Stimulated activated CD4-positive, alpha-beta T cell treated with anti-CD3 and anti-CD28 coated beads, Interleukin-15, amount 100 ng/mL, for 1 hour (primary cell): ENCODE measurements around the gene BCKDHB.
"Not testable (repeated sequence)": the region's sequence is repeated elsewhere in the genome, so short reads cannot be mapped to it uniquely, and the experiment has no call there.

Source experiments
- DNase-seq, 2 donors: peaks; one replicate each; pipeline ENCODE4 v3.0.0-alpha.2; 2020; ENCODE audit warnings: low read depth in 1 of 2, low spot score in 1 of 2

The BCKDHB gene

DNA sequence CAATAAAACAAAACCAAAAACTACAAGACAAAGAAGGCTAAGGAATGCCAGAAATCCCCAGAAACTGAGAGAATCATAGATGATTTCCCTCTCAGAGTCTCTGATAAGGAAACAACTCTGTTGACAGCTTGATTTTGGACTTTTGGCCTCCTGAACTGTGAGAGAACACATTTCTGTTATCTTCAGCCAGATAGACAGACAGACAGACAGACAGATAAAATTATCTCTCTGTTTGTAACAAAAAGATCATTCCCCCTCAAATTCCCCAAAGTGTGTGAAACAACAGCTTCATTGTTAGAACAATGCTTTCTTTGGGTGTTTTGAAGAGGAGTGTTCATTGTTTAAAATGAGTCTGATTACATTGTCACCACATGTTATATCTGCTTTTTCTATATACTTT is 148.2 kb downstream of the BCKDHB start:
- DNase-seq: no peak

DNA sequence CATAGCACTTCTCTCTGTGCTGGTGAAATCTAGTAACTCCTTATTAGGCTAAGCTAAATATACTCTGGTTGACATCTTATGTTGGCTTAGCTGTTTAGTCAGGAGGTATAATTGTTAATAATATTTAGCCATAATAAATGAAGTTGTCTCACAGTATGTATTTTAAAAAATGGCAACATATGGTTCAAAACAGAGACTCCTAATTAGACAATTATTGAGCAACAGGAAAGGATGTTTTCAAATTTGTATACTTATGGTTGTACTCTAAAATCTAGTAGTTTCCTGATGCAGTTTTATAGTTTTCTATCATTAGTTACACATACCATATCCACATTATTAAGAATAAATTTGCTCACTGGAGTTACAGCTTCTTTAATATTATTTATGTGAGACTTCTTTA is 150.2 kb downstream of the BCKDHB start:
- DNase-seq: no peak

DNA sequence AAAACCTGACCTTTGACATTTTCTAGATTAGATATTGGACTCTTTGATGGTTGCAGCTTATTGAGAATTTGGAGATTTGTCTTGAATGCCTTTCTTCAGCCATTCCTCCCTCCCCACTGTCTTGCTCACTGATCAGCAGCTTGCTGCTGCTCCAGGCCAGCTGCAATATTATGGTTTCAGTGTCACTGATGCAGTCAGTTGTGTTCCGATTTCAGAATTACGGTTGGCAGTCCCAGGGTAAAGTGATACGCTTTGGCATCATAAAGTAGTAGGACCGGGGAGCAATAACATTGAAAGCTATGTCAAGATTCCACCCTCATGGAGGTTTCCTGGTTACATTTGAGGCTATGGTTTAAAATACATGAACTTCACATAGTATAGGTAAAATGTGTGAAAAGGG is 152.6 kb downstream of the BCKDHB start:
- DNase-seq: no peak

DNA sequence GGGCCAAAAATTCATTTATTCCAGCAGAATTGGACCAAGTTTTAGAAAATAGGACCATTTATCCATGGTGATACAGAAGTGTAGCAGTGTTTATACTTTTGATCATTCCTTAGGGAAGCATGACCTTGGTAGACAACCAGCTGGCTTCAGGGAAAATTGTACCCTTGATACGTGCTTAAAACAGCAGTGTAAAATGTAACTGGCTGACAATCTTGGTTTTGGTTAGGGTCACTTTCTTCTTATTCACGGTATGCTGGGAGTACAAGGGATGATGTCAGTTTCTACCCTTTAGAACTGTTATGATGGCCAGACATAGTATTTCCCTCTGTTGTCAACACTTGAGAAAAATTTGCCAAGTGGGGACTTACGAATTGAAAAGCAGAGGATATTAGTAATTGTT is 157.1 kb downstream of the BCKDHB start:
- DNase-seq: no peak

DNA sequence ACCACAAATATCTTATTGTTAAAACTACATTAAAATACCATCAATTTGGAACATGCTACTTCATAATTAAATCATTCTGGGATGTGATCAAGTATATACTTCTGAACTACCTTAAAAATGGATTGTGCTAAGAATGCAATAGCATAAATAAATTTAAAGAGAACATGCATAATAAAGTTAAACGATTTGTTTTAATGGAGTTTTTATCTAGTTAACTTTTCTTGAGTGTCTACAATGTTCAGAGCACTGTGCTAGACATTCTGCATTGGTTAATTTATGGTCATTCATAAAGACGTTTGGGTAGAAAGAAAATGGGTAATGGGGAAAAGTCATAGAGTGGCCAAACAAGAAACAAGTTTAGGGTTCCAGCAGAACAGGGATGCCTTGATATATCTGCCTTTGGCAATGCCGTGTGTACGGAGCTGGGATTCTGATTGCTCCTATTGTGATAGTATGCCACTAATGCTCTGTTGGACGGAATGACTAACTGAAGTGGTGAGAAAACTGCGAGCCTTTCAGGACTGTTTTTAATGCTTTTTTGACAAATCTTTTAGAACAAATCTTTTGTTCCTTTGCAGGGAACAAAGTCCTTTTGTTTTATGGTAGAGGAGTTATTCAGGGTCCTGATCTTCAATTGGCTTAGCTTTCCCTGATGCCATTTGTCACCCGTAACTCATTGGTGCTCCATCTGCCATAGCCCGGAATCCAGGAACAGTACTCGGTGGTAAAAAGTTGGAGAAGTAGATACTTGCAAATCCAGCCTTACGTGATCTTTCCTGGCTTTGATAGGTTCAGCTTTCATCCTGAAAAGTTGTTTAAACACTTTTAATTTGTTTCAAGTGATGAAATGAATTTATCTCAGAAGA is 162.6 kb downstream of the BCKDHB start:
- DNase-seq: no peak

DNA sequence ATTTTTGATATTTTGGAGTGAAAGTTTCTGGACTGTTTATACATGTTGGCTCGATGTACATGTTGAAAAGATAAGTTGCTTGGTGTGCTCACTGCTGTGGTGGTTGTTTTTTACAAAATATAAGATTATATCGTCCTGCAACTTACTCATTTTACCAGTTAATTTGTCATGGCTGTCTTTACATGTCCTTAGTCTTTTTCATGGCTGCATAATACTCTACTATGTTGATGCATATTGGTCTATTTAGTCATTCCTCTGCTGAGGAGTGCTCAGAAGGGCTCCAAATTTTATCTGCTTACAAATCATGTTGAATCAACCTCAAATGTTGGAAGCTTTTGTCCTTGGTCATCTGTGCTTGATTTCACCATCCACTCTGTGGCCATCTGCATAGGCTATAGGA is 164.6 kb downstream of the BCKDHB start:
- no peak for DNase-seq

DNA sequence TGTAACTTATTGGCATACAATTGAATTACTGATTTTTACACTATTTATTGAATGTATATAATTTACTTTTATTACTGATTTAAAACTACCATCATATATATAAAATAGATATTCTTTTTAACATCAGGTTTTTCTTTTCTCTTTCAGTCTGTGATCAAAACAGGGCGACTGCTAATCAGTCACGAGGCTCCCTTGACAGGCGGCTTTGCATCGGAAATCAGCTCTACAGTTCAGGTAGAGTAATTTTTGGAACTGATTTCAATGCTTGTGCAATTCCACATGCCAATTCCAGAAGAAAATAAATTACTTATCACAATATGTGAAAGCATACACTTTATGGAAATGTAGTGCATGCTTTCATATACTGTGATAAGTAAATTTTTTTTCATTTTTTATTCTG is 166.5 kb downstream of the BCKDHB start:
- no peak for DNase-seq

DNA sequence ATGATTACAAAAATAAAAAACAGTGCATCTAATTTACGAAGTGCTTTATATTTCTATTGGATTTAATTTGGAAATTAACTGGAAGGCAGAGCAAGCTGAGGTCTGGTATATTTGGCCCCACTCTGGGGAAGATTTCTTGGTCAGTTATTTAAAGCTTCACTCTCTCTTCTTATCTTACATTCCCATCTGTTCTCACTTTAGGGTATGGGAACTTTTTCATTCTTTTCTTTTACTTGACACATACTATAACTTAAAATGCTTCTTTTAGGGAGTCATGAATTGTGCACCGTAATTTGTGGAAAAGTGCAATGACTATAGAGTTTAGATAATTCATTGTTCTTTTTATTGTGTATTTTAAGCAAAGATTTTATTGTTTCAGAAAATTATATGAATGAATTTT is 170.4 kb downstream of the BCKDHB start:
- DNase-seq: no peak

DNA sequence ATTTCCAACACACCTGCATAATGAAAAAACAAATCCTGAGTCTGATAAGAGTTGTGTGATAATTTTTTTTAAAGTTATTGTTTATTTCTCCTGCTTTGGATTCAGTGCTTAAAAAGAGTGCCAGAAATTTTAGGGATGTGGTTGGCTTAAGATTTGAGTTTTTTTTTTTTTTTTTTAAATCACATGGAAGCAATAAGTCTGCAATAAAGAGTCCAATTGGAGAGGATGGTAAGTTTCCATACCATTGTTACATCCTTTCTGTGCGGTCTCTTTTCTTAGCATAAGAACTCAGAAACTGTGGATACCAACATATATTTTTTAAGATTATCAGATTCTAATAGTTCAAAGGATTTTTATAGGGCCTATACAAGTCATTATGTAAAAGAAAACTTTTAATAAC is 171.0 kb downstream of the BCKDHB start:
- DNase-seq: no peak

DNA sequence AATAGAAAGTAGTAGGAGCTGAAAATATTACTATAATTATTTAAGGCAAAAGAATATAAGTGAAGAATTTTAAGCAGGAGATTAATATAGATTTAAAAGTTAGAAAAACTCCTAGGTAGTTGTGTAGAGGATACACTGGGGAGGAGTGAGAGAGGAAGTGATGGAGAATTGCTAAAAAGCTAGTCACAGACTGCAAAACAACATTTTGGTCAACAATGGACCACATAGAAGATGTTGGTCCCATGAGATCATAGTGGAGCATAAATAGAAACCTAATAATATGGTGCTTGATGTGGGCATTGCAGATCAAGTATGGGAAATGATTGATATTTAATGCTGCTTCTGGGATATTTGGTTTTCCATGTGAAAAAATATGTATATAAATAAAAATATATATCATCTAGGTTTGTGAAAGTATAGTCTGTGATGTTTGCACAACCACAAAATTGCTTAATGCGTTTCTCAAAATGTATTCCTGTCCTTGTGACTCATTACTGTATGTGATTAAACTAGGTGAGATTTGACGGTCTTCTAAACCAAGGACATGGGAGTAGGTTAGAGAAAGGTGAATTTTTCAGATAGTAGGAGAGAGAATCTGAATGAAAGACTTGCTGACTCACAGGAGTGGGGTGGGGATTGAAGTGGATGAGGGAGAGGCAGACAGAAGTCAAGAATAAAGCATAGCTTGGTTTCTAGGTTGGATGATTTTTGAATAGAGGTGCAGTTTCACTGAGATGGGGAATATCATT is 174.0 kb downstream of the BCKDHB start:
- DNase-seq: no peak

DNA sequence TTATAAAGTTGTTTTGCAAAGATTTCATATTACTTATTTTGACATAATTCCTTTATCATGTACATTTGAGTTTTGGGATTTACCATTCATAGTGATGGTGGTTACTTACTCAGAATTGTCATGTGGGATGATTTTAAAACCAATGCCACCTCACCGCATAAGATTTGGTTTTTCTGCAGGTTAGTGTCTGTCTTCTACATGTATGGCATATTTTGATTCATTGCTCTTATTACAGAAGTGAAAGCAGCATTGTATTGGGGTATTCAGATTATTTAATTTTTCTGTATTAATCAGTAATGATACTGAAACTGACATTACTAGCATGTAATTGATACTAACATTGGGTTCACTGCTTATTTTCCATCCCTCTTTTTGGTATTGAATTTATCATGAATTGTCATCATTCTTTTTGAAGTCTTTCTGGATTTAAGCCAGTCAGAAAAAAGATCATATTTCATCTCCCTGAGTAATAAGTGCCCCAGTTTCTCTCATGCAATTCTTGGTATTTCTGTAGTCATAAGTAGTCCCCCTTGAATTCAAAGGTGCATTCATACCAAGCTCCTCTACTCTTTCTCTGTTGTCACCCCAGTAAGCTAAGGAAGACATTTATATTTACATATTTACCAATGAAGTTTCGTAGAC is 176.6 kb downstream of the BCKDHB start:
- no peak for DNase-seq

DNA sequence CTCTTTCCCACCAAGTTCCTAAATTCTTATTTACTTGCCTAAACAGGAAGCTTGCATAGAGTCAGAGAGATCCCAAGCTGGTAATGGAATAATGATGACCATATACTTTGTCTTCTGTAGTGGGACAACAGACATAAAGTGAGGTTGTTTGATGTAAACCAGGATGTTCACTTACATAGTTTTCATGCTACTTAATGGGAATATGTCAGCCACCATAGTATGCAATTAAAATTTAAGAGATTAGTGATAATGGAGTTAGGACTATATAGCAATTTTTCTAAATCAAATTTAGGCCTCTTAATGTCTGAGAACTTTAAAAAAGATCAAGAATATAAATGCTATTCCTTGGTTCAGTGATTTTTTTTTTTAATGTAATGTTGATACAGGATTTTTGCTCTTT is 180.6 kb downstream of the BCKDHB start:
- no peak for DNase-seq

DNA sequence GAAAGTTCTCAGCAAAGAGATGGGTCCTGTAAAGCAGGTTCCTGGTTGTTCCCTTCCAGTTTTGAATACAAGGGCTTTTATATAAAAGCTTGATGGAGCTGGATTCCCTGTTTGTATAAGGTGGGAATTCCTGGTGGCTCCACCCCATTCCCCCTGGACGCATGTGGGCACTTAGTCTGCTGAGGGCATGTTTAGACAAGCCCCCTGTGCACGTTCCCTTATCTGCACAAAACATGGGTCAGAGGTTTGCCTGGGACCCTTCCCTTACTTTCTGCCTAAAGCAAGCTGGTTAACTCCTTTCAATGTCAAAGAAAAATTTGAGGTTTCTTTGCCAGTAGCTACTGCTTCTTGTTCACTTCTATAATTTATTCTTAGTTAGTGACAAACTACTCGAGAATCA is 181.1 kb downstream of the BCKDHB start:
- no peak for DNase-seq

DNA sequence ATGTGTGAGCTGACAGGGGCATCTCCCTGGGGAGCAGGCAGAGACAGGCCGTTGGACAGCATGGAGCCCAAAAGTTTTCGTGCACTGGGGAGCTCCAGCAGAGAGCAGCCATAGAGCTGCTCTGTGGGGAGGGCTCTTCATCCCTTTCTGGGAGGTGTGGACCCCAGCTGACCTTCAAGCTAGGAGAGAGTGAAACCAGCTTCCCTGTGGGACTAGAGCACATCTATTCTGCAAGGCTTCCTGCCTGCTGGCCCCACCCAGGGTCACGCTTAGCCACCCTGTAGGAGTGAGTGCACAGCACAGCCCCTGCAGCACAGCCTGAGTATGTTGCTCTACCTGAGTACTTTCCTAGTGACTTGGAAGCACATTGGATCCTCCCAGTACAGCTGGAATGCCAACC is 183.3 kb downstream of the BCKDHB start:
- DNase-seq: no peak

DNA sequence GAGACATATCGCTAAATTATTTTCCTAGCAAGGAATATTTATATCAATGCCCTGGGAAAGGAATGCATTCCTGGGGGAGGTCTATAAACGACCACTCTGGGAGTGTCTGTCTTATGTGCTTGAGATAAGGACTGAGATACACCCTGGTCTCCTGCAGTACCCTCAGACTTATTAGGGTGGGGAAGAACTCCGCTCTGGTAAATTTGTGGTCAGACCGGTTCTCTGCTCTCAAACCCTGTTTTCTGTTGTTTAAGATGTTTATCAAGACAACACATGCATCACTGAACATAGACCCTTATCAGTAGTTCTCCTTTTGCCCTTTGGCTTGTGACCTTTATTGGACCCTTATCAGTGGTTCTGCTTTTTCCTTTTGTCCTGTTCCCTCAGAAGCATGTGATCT is 188.1 kb downstream of the BCKDHB start:
- not testable (repeated sequence) for DNase-seq

DNA sequence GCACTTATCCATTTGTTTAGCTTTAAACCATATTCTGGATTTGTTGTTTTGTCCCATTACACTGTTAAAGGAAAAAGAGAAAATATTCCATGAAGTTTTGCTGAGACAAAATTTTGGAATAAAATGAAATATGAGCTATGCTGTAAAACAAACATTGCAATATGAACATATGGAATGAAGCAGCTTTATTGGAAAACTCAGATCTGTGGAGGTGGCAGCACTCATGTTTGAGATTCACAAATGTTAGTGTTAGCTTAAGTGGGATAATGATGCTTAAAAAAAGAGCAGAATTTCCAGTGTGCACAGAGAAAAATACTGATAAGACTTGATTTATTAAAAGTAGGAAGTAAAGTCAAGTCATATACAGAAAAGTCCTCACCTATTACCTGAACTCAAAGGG is 196.2 kb downstream of the BCKDHB start:
- no peak for DNase-seq

DNA sequence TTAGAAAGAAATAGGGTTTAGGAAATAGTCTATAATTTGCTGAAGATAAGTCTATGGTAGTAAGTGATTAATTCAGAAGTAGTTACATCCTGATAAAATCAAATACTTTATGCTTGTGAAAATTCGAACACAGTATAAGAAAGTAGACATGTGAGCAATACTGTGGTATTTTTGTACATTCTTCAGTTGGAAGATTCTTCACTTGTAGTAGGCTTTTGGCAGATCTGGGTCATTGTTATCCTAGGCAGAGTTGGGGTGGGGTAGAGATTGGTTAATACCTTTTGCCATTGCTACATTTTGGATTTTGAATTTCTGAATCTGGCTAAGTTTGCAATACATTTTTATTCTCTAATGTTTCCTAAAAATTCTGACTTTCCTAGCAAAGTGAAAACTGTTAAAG is 197.5 kb downstream of the BCKDHB start:
- no peak for DNase-seq

DNA sequence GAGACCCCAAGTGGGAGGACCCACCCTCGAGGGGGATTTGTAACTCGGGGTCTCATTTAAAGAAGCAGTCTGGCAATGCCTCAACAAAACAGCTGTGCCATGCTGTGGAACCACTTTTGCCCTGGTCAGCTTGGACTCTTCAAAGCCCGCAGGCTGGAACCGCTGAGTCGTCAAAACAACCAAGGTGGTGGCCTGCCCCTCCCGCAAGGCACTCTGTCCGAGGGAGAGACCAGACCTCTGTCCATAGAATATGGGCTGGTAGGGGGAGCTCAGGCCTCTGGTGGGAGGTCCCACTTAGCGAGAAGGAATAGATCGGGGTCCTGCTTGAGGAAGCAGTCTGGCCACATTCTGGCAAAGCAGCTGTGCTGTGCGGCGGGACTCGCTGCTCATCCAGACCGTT is 208.1 kb downstream of the BCKDHB start:
- DNase-seq: no peak

DNA sequence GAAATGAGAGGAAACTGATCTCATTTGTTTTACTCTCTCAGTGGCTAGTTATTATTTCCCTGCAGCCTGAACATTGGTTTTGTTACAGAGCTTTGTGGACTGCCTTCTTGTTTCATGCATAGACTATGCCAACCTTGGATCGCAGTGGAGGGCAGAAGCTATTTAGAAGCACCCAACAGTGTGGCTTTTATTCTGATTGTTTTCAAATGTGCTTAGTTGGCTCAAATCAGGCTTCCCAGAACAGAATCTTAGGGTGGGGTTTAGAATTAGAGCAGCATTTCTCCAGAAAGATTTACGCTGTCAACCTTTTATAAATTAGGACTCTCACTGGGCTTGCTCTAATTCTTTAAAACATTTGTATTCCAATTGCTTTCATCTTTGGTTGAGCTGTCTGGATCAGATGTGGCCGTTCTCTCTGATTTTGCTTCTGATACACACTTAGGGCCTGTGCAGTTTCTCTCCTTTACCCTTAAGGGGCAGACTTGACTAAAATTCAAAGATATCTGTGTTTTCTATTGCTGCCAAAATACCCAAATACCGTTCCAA is 210.3 kb downstream of the BCKDHB start:
- DNase-seq: no peak

DNA sequence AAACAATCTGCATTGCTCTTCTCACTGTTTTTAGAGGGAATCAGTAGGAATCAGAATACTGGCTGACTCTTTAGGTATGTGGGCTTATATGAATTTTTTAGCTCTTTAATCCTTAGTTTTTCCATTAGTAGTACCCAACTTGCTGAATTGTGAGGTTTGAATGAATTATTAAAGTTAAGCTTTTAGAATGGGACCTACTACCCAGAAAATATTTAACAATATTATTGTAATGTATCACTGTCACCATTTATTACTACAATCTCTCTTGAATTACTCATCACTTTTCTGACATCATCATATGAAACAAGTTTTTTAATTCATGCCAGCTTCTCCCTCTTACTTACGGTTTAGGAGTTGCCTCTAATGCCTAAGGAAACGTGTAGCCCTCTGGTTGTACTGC is 212.7 kb downstream of the BCKDHB start:
- no peak for DNase-seq

DNA sequence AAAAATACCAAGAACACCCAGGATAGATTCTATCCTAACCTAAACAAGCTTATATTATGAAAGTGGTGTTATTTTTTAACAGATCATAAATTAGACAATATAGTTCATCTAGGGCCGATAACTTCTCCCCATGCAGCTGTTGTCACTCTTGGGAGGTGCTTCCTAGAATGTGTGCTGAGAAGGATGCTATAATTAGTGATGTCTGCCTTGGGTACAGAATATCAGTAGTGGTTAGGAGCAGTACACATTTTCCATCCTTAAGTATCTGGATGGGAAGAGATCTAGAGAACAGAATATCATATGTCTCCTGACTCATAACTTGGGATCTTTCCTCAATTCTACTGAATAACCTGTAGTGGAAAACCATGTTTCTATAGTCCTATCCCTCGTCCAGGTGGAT is 214.5 kb downstream of the BCKDHB start:
- no peak for DNase-seq

DNA sequence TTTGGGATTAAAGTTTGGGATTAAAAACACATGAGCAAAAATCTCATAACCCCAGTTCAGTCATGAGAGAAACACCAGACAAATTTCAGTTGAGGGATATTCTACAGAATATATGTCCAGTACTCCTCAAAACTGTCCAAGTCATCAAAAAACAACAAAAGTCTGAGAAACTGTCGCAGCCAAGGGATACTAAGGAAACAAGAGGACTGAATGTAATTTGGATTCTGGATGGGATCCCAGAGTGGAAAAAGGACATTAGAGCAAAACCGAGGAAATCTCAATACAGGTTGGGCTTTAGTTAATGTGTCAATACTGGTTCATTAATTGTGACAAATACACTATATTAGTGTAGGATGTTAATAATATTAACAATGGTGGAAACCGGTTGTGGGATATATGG is 219.3 kb downstream of the BCKDHB start:
- no peak for DNase-seq
